C4-2B (cell line): ENCODE data around the gene ITGAV.

Source experiments
- ZFX ChIP-seq: fragments of 450-650 bp; IDR thresholded peaks from 2 replicates; pipeline ENCODE4 v1.6.1; 2017
- TF ChIP-seq, protein P1 (sequence below): fragments of 450-650 bp; conservative IDR thresholded peaks from 2 replicates; pipeline ENCODE4 v1.5.1; 2017; ENCODE audit warnings: mild to moderate bottlenecking

DNA sequence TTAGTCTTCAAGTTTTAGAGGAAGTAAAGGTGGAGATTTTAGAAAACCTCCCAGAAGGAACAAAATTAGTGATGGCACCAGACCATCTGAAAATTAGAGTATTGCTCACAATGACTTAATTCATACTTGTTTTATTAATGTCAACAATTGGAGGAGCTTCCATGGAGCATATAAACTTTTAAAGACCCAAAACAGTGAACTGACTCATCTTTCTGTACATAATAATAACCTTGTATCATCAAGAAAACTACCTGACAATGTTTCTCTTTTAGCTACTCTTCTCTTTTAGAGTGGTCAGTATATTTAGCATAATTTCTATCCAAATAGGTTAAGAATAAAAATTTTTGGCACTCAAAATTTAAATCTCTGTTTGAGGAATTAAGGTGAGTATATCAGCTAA, 7.2 kb upstream of the ITGAV start:
- TF ChIP-seq, protein P1, sequence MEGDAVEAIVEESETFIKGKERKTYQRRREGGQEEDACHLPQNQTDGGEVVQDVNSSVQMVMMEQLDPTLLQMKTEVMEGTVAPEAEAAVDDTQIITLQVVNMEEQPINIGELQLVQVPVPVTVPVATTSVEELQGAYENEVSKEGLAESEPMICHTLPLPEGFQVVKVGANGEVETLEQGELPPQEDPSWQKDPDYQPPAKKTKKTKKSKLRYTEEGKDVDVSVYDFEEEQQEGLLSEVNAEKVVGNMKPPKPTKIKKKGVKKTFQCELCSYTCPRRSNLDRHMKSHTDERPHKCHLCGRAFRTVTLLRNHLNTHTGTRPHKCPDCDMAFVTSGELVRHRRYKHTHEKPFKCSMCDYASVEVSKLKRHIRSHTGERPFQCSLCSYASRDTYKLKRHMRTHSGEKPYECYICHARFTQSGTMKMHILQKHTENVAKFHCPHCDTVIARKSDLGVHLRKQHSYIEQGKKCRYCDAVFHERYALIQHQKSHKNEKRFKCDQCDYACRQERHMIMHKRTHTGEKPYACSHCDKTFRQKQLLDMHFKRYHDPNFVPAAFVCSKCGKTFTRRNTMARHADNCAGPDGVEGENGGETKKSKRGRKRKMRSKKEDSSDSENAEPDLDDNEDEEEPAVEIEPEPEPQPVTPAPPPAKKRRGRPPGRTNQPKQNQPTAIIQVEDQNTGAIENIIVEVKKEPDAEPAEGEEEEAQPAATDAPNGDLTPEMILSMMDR = no peak
- TF ChIP-seq ZFX = no peak
